PFSK-1 (cell line): ENCODE data around the gene FNBP1.

Experiments
- FOXP2 ChIP-seq: optimal IDR thresholded peaks from 2 replicates; pipeline ENCODE3; 2011; ENCODE audit warnings: borderline replicate concordance, control low read depth, inconsistent platforms; ENCODE audit not compliant: insufficient read depth; ENCODE audit errors: extremely low read length, extremely low read depth
- POLR2AphosphoS5 ChIP-seq: IDR thresholded peaks from 2 replicates; pipeline ENCODE4 v1.6.1; 2012; ENCODE audit warnings: low read depth, mild to moderate bottlenecking, control low read depth, low read length, moderate library complexity
- SIN3A ChIP-seq: IDR thresholded peaks from 2 replicates; pipeline ENCODE4 v1.6.1; 2012; ENCODE audit warnings: mild to moderate bottlenecking, low read length, moderate library complexity, borderline replicate concordance; ENCODE audit not compliant: insufficient read depth
- TAF1 ChIP-seq: IDR thresholded peaks from 2 replicates; pipeline ENCODE4 v1.6.1; 2012; ENCODE audit warnings: low read length, control low read depth, borderline replicate concordance; ENCODE audit not compliant: insufficient read depth
- TF ChIP-seq, protein P1 (sequence below), 2 experiments: IDR thresholded peaks; 2 replicates each; pipeline versions ENCODE4 v1.6.1 to v1.8.0; 2011 to 2012; ENCODE audit warnings: low read depth in 2 of 2, low read length in 2 of 2, control low read depth in 1 of 2, inconsistent platforms in 1 of 2, mild to moderate bottlenecking in 1 of 2, moderate library complexity in 1 of 2; ENCODE audit not compliant: insufficient read depth in 1 of 2

The FNBP1 gene

DNA sequence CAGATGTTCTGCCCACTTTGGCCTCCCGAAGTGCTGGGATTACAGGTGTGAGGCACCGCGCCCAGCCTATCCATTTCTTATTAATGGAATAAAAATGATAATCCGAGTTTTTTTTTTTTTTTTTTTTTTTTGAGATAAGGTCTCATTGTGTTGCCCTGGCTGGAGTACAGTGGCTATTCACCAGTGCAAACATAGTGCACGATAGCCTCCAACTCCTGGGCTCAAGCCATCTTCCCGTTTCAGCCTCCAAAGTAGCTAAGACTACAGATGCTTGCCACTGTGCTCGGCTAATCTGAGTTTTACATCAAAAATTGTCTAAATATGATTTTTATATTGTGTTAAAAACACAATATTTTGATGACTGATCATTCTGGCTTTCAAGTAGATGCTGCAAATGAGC, 17.3 kb upstream of the FNBP1 start:
- no peak for TF ChIP-seq TAF1
- no peak for TF ChIP-seq POLR2AphosphoS5
- TF ChIP-seq, protein P1, sequence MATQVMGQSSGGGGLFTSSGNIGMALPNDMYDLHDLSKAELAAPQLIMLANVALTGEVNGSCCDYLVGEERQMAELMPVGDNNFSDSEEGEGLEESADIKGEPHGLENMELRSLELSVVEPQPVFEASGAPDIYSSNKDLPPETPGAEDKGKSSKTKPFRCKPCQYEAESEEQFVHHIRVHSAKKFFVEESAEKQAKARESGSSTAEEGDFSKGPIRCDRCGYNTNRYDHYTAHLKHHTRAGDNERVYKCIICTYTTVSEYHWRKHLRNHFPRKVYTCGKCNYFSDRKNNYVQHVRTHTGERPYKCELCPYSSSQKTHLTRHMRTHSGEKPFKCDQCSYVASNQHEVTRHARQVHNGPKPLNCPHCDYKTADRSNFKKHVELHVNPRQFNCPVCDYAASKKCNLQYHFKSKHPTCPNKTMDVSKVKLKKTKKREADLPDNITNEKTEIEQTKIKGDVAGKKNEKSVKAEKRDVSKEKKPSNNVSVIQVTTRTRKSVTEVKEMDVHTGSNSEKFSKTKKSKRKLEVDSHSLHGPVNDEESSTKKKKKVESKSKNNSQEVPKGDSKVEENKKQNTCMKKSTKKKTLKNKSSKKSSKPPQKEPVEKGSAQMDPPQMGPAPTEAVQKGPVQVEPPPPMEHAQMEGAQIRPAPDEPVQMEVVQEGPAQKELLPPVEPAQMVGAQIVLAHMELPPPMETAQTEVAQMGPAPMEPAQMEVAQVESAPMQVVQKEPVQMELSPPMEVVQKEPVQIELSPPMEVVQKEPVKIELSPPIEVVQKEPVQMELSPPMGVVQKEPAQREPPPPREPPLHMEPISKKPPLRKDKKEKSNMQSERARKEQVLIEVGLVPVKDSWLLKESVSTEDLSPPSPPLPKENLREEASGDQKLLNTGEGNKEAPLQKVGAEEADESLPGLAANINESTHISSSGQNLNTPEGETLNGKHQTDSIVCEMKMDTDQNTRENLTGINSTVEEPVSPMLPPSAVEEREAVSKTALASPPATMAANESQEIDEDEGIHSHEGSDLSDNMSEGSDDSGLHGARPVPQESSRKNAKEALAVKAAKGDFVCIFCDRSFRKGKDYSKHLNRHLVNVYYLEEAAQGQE (IDR thresholded peaks at IDR 0.05; ENCODE audit: insufficient read depth in 1 of 2, low read depth in 2 of 2, low read length in 2 of 2), result no peak
- no peak for TF ChIP-seq FOXP2
- no peak for TF ChIP-seq SIN3A

- TF ChIP-seq TAF1, result no peak
Observed at GRCh38 chr9:130058887-130059286, 15.9 kb upstream of the FNBP1 start.

- TF ChIP-seq TAF1 (no peak), POLR2AphosphoS5 (no peak)
Observed at GRCh38 chr9:130058154-130058553, 15.2 kb upstream of the FNBP1 start.

GRCh38 chr9:130054820-130055219, 11.8 kb upstream of the FNBP1 start:
- TF ChIP-seq FOXP2 (no peak), TAF1 (no peak), SIN3A (no peak), POLR2AphosphoS5 (no peak)
- TF ChIP-seq, protein P1 (IDR thresholded peaks at IDR 0.05; ENCODE audit: insufficient read depth in 1 of 2, low read depth in 2 of 2, low read length in 2 of 2), result no peak

GRCh38 chr9:130054325-130054786, 11.4 kb upstream of the FNBP1 start:
- no peak for TF ChIP-seq SIN3A
- no peak for TF ChIP-seq TAF1

DNA sequence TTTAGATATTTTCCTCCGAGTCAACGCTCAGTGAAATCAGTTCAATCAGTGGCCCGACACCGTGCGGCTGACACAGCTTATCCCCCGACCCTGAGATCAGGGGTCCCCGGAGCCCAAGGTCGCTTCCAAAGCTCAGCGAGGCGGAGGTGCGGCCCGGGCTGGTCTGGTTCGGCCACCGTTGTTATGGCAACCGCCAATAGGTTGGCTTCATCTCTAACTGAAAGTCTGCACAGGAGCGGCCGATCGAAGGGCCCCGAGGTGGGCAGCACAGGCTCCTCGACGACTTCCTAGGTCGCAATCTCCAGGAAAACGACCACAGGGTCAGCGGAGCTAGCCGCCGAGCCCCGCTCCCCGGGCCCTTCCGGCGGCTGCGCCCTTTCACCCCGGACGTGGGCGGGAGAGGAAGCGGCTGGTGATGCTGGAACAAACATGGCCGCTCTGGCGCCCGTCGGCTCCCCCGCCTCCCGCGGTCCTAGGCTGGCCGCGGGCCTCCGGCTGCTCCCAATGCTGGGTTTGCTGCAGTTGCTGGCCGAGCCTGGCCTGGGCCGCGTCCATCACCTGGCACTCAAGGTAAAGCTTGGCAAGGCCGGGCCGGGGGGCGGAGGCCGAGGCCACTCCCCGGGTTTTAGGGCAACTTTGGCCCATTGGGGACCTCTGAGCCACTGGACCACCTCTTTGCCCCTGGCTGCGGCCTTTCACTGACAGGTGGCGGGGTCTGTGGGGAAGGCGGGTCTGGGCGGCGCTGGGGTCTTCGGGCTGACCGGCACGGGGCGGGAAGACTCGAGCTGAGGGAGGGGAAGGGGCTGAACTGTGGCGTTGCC, 10.7 kb upstream of the FNBP1 start, which contains the start of gene GPR107:
Gene GPR107 (plus strand): TSS at position 403 of the 821 bp plus-strand sequence. CDS start 27 bp downstream, at position 430.
- TF ChIP-seq FOXP2 (peak; percentile 68), SIN3A (peak; percentile 85; the same call in 1 of the 2 replicates), POLR2AphosphoS5 (peak; percentile 88), TAF1 (peak; percentile 85)
- TF ChIP-seq, protein P1 (IDR thresholded peaks at IDR 0.05; ENCODE audit: insufficient read depth in 1 of 2, low read depth in 2 of 2, low read length in 2 of 2), result peak in 1 of 2 experiments; percentile 52; a peak in 1 of 4 replicates
